Transverse colon (tissue), 4 donors: ENCODE data around the gene SAP130.

Experiments used
- CTCF ChIP-seq, 5 experiments: fragments of 200-600 bp in 3 of 5; fragments of 450-650 bp in 2 of 5; sonication (generic) in 3 of 5; IDR thresholded peaks; 1 replicate in 2 of 5; 2 replicates in 3 of 5; pipeline ENCODE4 v1.5.1; 2016 to 2017; ENCODE audit warnings: antibody characterized with exemption in 5 of 5, inconsistent platforms in 3 of 5, mild to moderate bottlenecking in 2 of 5, moderate library complexity in 1 of 5
- EP300 ChIP-seq: sonication (generic); formaldehyde crosslinking; IDR thresholded peaks from one replicate; pipeline ENCODE4 v1.6.1; 2017; ENCODE audit warnings: antibody characterized with exemption, low read depth
- POLR2A ChIP-seq: fragments of 450-650 bp; IDR thresholded peaks from one replicate; pipeline ENCODE4 v1.6.1; 2016; ENCODE audit warnings: antibody characterized with exemption, mild to moderate bottlenecking, moderate library complexity
- POLR2AphosphoS5 ChIP-seq, 3 donors: sonication (generic); formaldehyde crosslinking; IDR thresholded peaks; one replicate each; pipeline ENCODE4 v1.6.1; 2016; ENCODE audit warnings: antibody characterized with exemption in 3 of 3

- TF ChIP-seq CTCF (IDR thresholded peaks at IDR 0.05) (no peak), POLR2A (no peak), POLR2AphosphoS5 (IDR thresholded peaks at IDR 0.05) (no peak), EP300 (no peak)
These were observed 24.4 kb downstream of the SAP130 start for GRCh38 chr2:128003463-128003862.
